Fibroblast of lung (primary cell): ENCODE results near the gene PCDHA6. TPM values are rescaled to one million over a fixed set of nuclear protein-coding genes. Genes with fewer than 3 reads are reported as not detected.
"Not testable (repeated sequence)": the region's sequence is repeated elsewhere in the genome, so short reads cannot be mapped to it uniquely, and the experiment has no call there.

ENCODE experiments used
- DNase-seq, 2 donors: peaks; one replicate each; pipeline versions ENCODE4 v3.0.0 to v3.0.0-alpha.2; 2010; ENCODE audit warnings: low read depth in 2 of 2
- H2AFZ ChIP-seq: 2 replicates; pipeline ENCODE4 v1.5.1; 2012; ENCODE audit warnings: low read length, control low read depth, inconsistent platforms
- H3K27ac ChIP-seq: 2 replicates; pipeline ENCODE4 v1.5.1; 2011; ENCODE audit warnings: low read length, control low read depth; ENCODE audit not compliant: insufficient read depth
- H3K27me3 ChIP-seq: 2 replicates; pipeline ENCODE4 v1.5.1; 2011; ENCODE audit warnings: mild to moderate bottlenecking, low read length; ENCODE audit not compliant: control insufficient read depth, insufficient read depth
- H3K36me3 ChIP-seq: 2 replicates; pipeline ENCODE4 v1.5.1; 2011; ENCODE audit warnings: low read length; ENCODE audit not compliant: control insufficient read depth, insufficient read depth
- H3K4me1 ChIP-seq: 2 replicates; pipeline ENCODE4 v1.5.1; 2011; ENCODE audit warnings: low read length; ENCODE audit not compliant: control insufficient read depth, insufficient read depth; ENCODE audit errors: extremely low read depth
- H3K4me2 ChIP-seq: 2 replicates; pipeline ENCODE4 v1.5.1; 2011; ENCODE audit warnings: low read length, control low read depth; ENCODE audit not compliant: insufficient read depth; ENCODE audit errors: extremely low read depth
- H3K4me3 ChIP-seq, 4 experiments: fragments of 200-600 bp in 1 of 4; sonication (generic) in 1 of 4; replicated peaks in 1 of 4; 2 replicates each; pipeline ENCODE4 v1.5.1; 2011 to 2016; ENCODE audit warnings: low read length in 4 of 4, low read depth in 3 of 4, mild to moderate bottlenecking in 3 of 4, control low read depth in 2 of 4, inconsistent platforms in 1 of 4, mixed read lengths in 1 of 4; ENCODE audit not compliant: insufficient read depth in 1 of 4; ENCODE audit errors: control extremely low read depth in 1 of 4
- H3K79me2 ChIP-seq: 2 replicates; pipeline ENCODE4 v1.5.1; 2012; ENCODE audit warnings: mild to moderate bottlenecking, low read length, inconsistent platforms; ENCODE audit not compliant: control insufficient read depth, insufficient read depth
- H3K9ac ChIP-seq: 2 replicates; pipeline ENCODE4 v1.5.1; 2011; ENCODE audit warnings: mild to moderate bottlenecking, low read length, control low read depth; ENCODE audit not compliant: insufficient read depth
- H3K9me3 ChIP-seq: 2 replicates; pipeline ENCODE4 v1.5.1; 2012; ENCODE audit warnings: low read depth, low read length; ENCODE audit not compliant: control insufficient read depth, insufficient read depth
- H4K20me1 ChIP-seq: 2 replicates; pipeline ENCODE4 v1.5.1; 2011; ENCODE audit warnings: low read length; ENCODE audit not compliant: control insufficient read depth, insufficient read depth; ENCODE audit errors: extremely low read depth
- EZH2 ChIP-seq: IDR thresholded peaks from 2 replicates; pipeline ENCODE4 v1.5.1; 2012; ENCODE audit warnings: low read length, control low read depth, mild to moderate bottlenecking; ENCODE audit errors: missing control alignments
- polyA plus RNA-seq, 2 donors: library from polyadenylated mRNA; depleted of rRNA in 1 of 2; stranded (reverse) in 1 of 2; unstranded in 1 of 2; fragments of >200 nt; gene quantifications; 2 replicates each; pipeline ENCODE4 v1.2.1, GENCODE V29; 2011 to 2012; ENCODE audit warnings: missing spikeins in 1 of 2
- total RNA-seq: library from RNA; depleted of rRNA; stranded (reverse); fragments of >200 nt; gene quantifications from 2 replicates; pipeline ENCODE4 v1.2.1, GENCODE V29; 2014
- TF ChIP-seq, protein P1 (sequence below), 2 donors: IDR thresholded peaks in 1 of 2; conservative IDR thresholded peaks in 1 of 2; 1 replicate in 1 of 2; 2 replicates in 1 of 2; pipeline ENCODE4 v1.5.1; 2011 to 2012; ENCODE audit warnings: low read length in 2 of 2, control low read depth in 1 of 2, inconsistent platforms in 1 of 2, low read depth in 1 of 2, mild to moderate bottlenecking in 1 of 2

Gene PCDHA6
- total and polyA plus RNA-seq, 2 donors (not counting 1 experiment from before 2014, with no cell fraction given): 2.8 to 3.6 TPM

DNA sequence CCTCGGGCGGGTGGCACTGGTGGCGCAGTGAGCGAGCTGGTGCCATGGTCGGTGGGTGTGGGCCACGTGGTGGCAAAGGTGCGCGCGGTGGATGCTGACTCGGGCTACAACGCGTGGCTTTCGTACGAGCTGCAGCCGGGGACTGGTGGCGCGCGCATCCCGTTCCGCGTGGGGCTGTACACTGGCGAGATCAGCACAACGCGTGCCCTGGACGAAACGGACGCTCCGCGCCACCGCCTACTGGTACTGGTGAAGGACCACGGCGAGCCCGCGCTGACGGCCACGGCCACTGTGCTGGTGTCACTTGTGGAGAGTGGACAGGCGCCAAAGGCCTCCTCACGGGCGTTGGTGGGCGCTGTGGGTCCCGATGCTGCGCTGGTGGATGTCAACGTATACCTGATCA lies 18.9 kb upstream of the PCDHA6 start:
- Histone ChIP-seq H4K20me1 (no peaks in the 10 kb centered on the region), H3K27ac (no peak overlapping the region), H3K4me2 (no peak overlapping the region), H3K79me2 (no peaks in the 10 kb centered on the region), H3K9me3 (no peaks in the 10 kb centered on the region), H3K4me3 (no peak overlapping the region), H3K27me3 (no peaks in the 10 kb centered on the region), H2AFZ (no peak overlapping the region), H3K9ac (no peak overlapping the region), H3K4me1 (no peaks in the 10 kb centered on the region), H3K36me3 (no peaks in the 10 kb centered on the region)
- no peak for DNase-seq
- TF ChIP-seq EZH2: no peak
- TF ChIP-seq, protein P1, sequence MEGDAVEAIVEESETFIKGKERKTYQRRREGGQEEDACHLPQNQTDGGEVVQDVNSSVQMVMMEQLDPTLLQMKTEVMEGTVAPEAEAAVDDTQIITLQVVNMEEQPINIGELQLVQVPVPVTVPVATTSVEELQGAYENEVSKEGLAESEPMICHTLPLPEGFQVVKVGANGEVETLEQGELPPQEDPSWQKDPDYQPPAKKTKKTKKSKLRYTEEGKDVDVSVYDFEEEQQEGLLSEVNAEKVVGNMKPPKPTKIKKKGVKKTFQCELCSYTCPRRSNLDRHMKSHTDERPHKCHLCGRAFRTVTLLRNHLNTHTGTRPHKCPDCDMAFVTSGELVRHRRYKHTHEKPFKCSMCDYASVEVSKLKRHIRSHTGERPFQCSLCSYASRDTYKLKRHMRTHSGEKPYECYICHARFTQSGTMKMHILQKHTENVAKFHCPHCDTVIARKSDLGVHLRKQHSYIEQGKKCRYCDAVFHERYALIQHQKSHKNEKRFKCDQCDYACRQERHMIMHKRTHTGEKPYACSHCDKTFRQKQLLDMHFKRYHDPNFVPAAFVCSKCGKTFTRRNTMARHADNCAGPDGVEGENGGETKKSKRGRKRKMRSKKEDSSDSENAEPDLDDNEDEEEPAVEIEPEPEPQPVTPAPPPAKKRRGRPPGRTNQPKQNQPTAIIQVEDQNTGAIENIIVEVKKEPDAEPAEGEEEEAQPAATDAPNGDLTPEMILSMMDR (conservative IDR thresholded peaks at IDR 0.05 in 1 of 2, IDR thresholded peaks at IDR 0.05 in 1 of 2; ENCODE audit: low read depth in 1 of 2, low read length in 2 of 2): no peak

DNA sequence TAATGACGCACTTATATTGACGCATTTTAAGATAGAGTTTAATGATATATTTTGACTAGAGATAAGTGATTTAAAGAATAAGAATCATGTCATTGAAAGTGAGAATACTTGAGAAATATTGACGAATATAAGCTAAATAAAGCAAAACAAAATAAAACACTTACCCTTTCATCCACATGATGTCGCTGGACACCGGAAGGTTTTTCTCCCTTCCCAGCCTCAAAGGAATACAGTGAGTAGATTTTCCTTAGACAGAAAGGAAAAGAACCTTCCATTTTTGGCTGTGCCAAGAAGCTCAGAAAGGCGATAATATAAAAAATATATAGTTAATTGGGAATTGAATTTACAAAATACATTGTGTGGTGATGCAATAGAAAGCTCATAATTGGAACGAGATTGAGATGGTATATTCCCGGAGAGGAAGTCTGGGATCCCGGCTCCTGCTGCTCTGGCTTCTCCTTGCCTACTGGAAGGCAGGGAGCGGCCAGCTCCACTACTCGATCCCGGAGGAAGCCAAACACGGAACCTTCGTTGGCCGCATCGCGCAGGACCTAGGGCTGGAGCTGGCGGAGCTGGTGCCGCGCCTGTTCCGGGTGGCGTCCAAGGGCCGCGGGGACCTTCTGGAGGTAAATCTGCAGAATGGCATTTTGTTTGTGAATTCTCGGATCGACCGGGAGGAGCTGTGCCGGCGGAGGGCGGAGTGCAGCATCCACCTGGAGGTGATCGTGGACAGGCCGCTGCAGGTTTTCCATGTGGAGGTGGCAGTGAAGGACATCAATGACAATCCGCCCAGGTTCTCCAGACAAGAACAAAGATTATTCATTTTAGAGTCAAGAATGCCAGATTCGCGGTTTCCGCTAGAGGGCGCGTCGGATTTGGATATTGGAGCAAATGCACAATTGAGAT lies 6.1 kb upstream of the PCDHA6 start, which contains the start of gene PCDHA5:
Gene PCDHA5 (plus strand): TSS at position 239 of the 906 bp plus-strand sequence.
- Histone ChIP-seq H3K9ac (no peak within 1 kb of the TSS), H3K4me1 (no peaks in the 10 kb centered on the region), H2AFZ (no peak within 1 kb of the TSS), H3K36me3 (no peaks in the 10 kb centered on the region), H3K79me2 (no peaks in the 10 kb centered on the region), H4K20me1 (no peaks in the 10 kb centered on the region), H3K9me3 (no peaks in the 10 kb centered on the region), H3K27me3 (no peaks in the 10 kb centered on the region), H3K4me2 (no peak within 1 kb of the TSS), H3K27ac (no peak within 1 kb of the TSS), H3K4me3 (peak within 1 kb of the TSS in 1 of 4 experiments; percentile 17)
- TF ChIP-seq, protein P1 (conservative IDR thresholded peaks at IDR 0.05 in 1 of 2, IDR thresholded peaks at IDR 0.05 in 1 of 2; ENCODE audit: low read depth in 1 of 2, low read length in 2 of 2): peak; percentile 35 to 36
- TF ChIP-seq EZH2: no peak
- DNase-seq: no peak

GRCh38 chr5:140822281-140822629 lies 5.5 kb upstream of the PCDHA6 start:
- Histone ChIP-seq H3K4me2 (no peak overlapping the region), H3K4me1 (no peaks in the 10 kb centered on the region), H3K9me3 (no peaks in the 10 kb centered on the region), H3K27me3 (no peaks in the 10 kb centered on the region), H3K27ac (no peak overlapping the region), H4K20me1 (no peaks in the 10 kb centered on the region), H2AFZ (no peak overlapping the region), H3K36me3 (no peaks in the 10 kb centered on the region), H3K4me3 (no peak overlapping the region), H3K79me2 (no peaks in the 10 kb centered on the region), H3K9ac (no peak overlapping the region)
- DNase-seq: no peak
- no peak for TF ChIP-seq EZH2
- TF ChIP-seq, protein P1 (conservative IDR thresholded peaks at IDR 0.05 in 1 of 2, IDR thresholded peaks at IDR 0.05 in 1 of 2; ENCODE audit: low read depth in 1 of 2, low read length in 2 of 2): no peak

- not testable (repeated sequence) for H3K79me2 ChIP-seq, H3K4me1 ChIP-seq, H2AFZ ChIP-seq, H3K9me3 ChIP-seq, H4K20me1 ChIP-seq, H3K36me3 ChIP-seq, H3K4me2 ChIP-seq, H3K4me3 ChIP-seq, DNase-seq, H3K9ac ChIP-seq, H3K27ac ChIP-seq, H3K27me3 ChIP-seq
These were observed 4.8 kb upstream of the PCDHA6 start for GRCh38 chr5:140822969-140823368.
